ENCODE data around the gene MPHOSPH6.

Gene MPHOSPH6

DNA sequence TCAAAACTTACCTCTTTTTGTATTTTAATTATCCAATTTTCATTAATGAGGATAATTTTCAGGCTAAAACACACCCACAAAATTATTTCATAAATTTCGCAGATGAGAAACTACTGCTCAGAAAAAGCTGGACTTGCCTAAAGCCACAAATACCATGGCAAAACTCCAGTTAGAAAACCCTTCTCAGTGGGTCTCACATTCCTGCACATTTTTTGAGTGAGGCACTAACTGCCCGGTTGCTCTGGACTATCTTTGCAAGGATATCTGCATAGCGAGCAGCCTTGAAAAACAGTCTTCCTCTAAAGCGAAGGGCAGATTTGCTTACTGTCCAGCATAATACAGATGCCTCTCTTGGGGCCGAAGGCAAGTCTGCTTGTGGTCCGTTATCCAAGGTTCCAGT, 9.8 kb downstream of the MPHOSPH6 start:
- DNase-seq (ENCODE audit: low read depth, low spot score) = no peak
- ChIA-PET POLR2A (interaction anchor here (0.8 kb wide), 1 partner anchor 9 kb away, joined by 4 read pairs; the partner anchor contains the start of gene MPHOSPH6), CTCF (no interaction called here)
- H3K4me3 ChIP-seq (ENCODE audit: low read depth, low read length) = no peak overlapping the region
- no peak for TF ChIP-seq CTCF (IDR thresholded peaks at IDR 0.05; ENCODE audit: insufficient read depth, low read length, missing control alignments)

- TF ChIP-seq CTCF (IDR thresholded peaks at IDR 0.05; ENCODE audit: insufficient read depth, low read length, missing control alignments) = no peak
- POLR2A ChIA-PET = no interaction called here
- CTCF ChIA-PET = no interaction called here
- H3K4me3 ChIP-seq (ENCODE audit: low read depth, low read length) = no peak overlapping the region
- DNase-seq (ENCODE audit: low read depth, low spot score) = no peak
These were observed 12.2 kb downstream of the MPHOSPH6 start for GRCh38 chr16:82157836-82158235.

DNA sequence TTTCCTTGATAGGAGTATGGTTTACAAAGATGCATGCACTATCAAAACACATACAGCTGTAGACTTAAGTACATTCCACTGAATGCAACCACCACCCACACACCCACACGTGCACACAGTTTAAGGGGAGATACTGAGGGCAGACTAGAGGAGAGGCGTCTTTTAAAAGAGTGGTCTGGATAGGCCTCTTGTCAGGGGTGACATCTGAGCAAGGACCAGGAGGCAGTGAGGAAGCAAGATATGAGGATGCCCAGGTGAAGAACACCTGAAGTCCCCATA, 12.6 kb downstream of the MPHOSPH6 start:
- ChIA-PET CTCF (no interaction called here), POLR2A (no interaction called here)
- no peak overlapping the region for H3K4me3 ChIP-seq (ENCODE audit: low read depth, low read length)
- TF ChIP-seq CTCF (IDR thresholded peaks at IDR 0.05; ENCODE audit: insufficient read depth, low read length, missing control alignments) = no peak
- no peak for DNase-seq (ENCODE audit: low read depth, low spot score)

DNA sequence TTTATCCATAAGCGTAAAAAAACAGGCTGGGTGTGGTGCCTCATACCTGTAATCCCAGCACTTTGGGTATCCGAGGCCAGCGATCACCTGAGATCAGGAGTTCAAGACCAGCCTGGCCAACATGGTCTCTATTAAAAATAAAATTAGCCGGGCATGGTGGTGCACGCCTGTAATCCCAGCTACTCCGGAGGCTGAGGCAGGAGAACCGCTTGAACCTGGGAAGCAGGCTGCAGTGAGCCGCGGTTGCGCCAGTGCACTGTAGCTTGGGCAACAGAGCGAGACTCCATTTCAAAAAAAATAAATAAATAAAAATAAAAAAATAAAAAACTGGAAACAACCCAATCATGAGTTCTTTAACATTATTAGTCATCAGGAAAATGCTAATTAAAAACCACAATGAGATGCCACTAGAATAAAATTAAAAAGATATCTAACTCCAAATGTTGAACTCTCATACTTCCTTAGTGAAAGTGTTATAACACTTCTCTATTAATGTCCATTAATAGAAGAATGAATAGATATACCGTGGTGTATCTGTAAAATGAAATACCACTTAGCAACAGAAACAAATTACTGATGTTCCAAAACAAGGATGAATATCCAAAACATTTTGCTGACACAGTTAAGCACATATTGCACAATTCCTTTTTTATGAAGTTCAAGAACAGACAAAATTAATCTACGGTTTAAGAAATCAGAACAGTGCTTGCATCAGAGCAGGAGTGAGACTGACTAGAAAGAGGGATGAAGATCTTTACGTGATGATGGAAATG, 13.1 kb downstream of the MPHOSPH6 start:
- no peak overlapping the region for H3K4me3 ChIP-seq (ENCODE audit: low read depth, low read length)
- no peak for TF ChIP-seq CTCF (IDR thresholded peaks at IDR 0.05; ENCODE audit: insufficient read depth, low read length, missing control alignments)
- ChIA-PET POLR2A (no interaction called here), CTCF (no interaction called here)
- DNase-seq (ENCODE audit: low read depth, low spot score) = no peak

- DNase-seq (ENCODE audit: low read depth, low spot score) = no peak
- POLR2A ChIA-PET = no interaction called here
- no peak for TF ChIP-seq CTCF (IDR thresholded peaks at IDR 0.05; ENCODE audit: insufficient read depth, low read length, missing control alignments)
These were observed 17.3 kb downstream of the MPHOSPH6 start for GRCh38 chr16:82152641-82153112.

DNA sequence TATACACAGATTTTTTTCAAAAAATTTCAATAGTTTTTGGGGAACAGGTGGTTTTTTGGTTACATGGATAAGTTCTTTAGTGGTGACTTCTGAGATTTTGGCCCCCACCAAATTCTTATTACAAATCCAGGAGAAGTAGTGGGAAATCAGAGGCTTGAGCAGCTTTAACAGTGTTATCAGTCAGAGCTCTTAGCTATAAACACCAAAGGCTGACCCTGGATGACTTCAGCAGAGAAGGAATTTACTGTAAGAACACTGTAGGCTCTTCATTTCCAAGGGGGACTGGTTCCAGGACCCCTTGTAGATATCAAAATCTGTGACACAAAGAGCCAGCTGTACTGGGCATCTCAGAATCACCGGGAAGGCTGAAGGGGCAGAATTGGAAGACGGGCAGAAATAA, 17.8 kb downstream of the MPHOSPH6 start:
- H3K4me3 ChIP-seq (ENCODE audit: low read depth, low read length) = no peak overlapping the region
- DNase-seq (ENCODE audit: low read depth, low spot score) = no peak
- POLR2A ChIA-PET = no interaction called here
- CTCF ChIA-PET = no interaction called here
- TF ChIP-seq CTCF (IDR thresholded peaks at IDR 0.05; ENCODE audit: insufficient read depth, low read length, missing control alignments) = no peak

More at GRCh38 chr16:82152641-82153112, 17.3 kb downstream of the MPHOSPH6 start:
- CTCF ChIA-PET = no interaction called here
- no peak overlapping the region for H3K4me3 ChIP-seq (ENCODE audit: low read depth, low read length)
